Neural progenitor cell (in vitro differentiated cells): ENCODE data around the gene SLC16A12. TPM values are rescaled to one million over a fixed set of nuclear protein-coding genes. Genes with fewer than 3 reads are reported as not detected.

Source experiments
- DNase-seq: peaks from one replicate; pipeline ENCODE4 v3.0.0-alpha.2; 2016; ENCODE audit warnings: low spot score
- H2AFZ ChIP-seq: fragments of 200-600 bp; sonication (generic); replicated peaks from 2 replicates; pipeline ENCODE4 v1.6.1; 2016; ENCODE audit warnings: antibody characterized with exemption
- H3F3A ChIP-seq: fragments of 200-600 bp; sonication (generic); 2 replicates; pipeline ENCODE4 v1.6.1; 2016; ENCODE audit warnings: antibody characterized with exemption, low read depth
- H3K27ac ChIP-seq: fragments of 200-600 bp; sonication (generic); 2 replicates; pipeline ENCODE4 v1.5.1; 2016; ENCODE audit warnings: mild to moderate bottlenecking
- H3K27me3 ChIP-seq: fragments of 200-600 bp; sonication (generic); 2 replicates; pipeline ENCODE4 v1.6.1; 2016; ENCODE audit warnings: mild to moderate bottlenecking, moderate library complexity
- H3K36me3 ChIP-seq: fragments of 200-600 bp; sonication (generic); 2 replicates; pipeline ENCODE4 v1.5.1; 2016
- H3K4me1 ChIP-seq: fragments of 200-600 bp; sonication (generic); 2 replicates; pipeline ENCODE4 v1.6.1; 2016; ENCODE audit warnings: mixed run types
- H3K4me2 ChIP-seq: fragments of 200-600 bp; sonication (generic); 2 replicates; pipeline ENCODE4 v1.6.1; 2016
- H3K4me3 ChIP-seq: fragments of 200-600 bp; sonication (generic); 2 replicates; pipeline ENCODE4 v1.5.1; 2016
- H3K79me2 ChIP-seq: fragments of 200-600 bp; sonication (generic); 2 replicates; pipeline ENCODE4 v1.6.1; 2016; ENCODE audit warnings: low read depth
- H3K9ac ChIP-seq: fragments of 200-600 bp; sonication (generic); 2 replicates; pipeline ENCODE4 v1.6.1; 2016
- H3K9me3 ChIP-seq: fragments of 200-600 bp; sonication (generic); 2 replicates; pipeline ENCODE4 v1.5.1; 2016; ENCODE audit warnings: low read depth
- H4K20me1 ChIP-seq: fragments of 200-600 bp; sonication (generic); 2 replicates; pipeline ENCODE4 v1.6.1; 2016; ENCODE audit warnings: low read depth
- H3K27ac Mint-ChIP-seq: 3 replicates; pipeline ENCODE4 v1.8.0; 2021; ENCODE audit warnings: mixed read lengths
- H3K27me3 Mint-ChIP-seq: 2 replicates; pipeline ENCODE4 v1.8.0; 2022; ENCODE audit warnings: low read depth, mild to moderate bottlenecking, inconsistent platforms, moderate library complexity, mixed read lengths; ENCODE audit not compliant: insufficient read depth
- H3K36me3 Mint-ChIP-seq: 3 replicates; pipeline ENCODE4 v1.8.0; 2021; ENCODE audit warnings: mixed read lengths
- H3K4me1 Mint-ChIP-seq: 3 replicates; pipeline ENCODE4 v1.8.0; 2021; ENCODE audit warnings: mixed read lengths
- H3K4me3 Mint-ChIP-seq: 3 replicates; pipeline ENCODE4 v1.8.0; 2021; ENCODE audit warnings: mild to moderate bottlenecking, moderate library complexity, mixed read lengths
- H3K9me3 Mint-ChIP-seq: 3 replicates; pipeline ENCODE4 v1.8.0; 2020; ENCODE audit warnings: mixed read lengths
- EZH2 ChIP-seq: fragments of 200-600 bp; sonication (generic); IDR thresholded peaks from 2 replicates; pipeline ENCODE4 v1.6.1; 2017; ENCODE audit warnings: antibody characterized with exemption, mild to moderate bottlenecking, moderate library complexity
- EZH2phosphoT487 ChIP-seq: fragments of 200-600 bp; sonication (generic); IDR thresholded peaks from 2 replicates; pipeline ENCODE4 v1.6.1; 2017; ENCODE audit warnings: antibody characterized with exemption
- total RNA-seq: library from RNA; depleted of rRNA; stranded (reverse); fragments of >200 nt; gene quantifications from 2 replicates; pipeline ENCODE4 v1.2.3, GENCODE V29; 2015; ENCODE audit warnings: low replicate concordance
- TF ChIP-seq, protein P1 (sequence below): fragments of 200-600 bp; sonication (generic); IDR thresholded peaks from 2 replicates; pipeline ENCODE4 v1.5.1; 2017; ENCODE audit warnings: antibody characterized with exemption, mild to moderate bottlenecking

Gene SLC16A12
- total RNA-seq, 1 donor from 2014 or later = not detected

DNA sequence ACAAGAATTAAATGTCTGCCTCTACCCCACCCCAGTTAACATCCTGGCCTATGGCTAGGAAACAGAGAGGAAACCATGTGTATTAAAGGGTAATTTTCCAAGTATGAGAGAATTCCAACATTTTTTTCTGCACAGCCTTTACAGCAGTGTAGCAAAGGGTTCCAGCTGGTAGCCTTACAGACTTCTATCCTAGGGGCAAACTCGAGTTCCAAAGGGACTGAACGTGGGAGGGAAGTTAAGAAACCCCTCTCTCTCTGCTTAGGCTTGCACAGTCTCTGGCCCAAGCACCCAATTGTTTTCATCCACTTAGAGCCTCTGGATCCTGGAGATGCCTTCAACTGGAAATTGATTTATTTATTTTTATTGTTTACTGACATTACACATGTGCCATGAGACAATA, 60.3 kb downstream of the SLC16A12 start:
- Mint-ChIP-seq H3K4me3 (no peak overlapping the region), H3K36me3 (no peaks in the 10 kb centered on the region), H3K27me3 (no peaks in the 10 kb centered on the region), H3K27ac (no peak overlapping the region), H3K4me1 (peaks cover 13% of the 10 kb centered on the region), H3K9me3 (no peaks in the 10 kb centered on the region)
- no peaks in the 10 kb centered on the region for H3K9me3 ChIP-seq
- no peaks in the 10 kb centered on the region for H3K27me3 ChIP-seq
- H3K4me1 ChIP-seq = no peaks in the 10 kb centered on the region
- no peak overlapping the region for H3K9ac ChIP-seq
- no peaks in the 10 kb centered on the region for H3K79me2 ChIP-seq
- H3K27ac ChIP-seq = no peak overlapping the region
- no peak overlapping the region for H3K4me3 ChIP-seq
- TF ChIP-seq EZH2phosphoT487 (no peak), EZH2 (no peak)
- TF ChIP-seq, protein P1, sequence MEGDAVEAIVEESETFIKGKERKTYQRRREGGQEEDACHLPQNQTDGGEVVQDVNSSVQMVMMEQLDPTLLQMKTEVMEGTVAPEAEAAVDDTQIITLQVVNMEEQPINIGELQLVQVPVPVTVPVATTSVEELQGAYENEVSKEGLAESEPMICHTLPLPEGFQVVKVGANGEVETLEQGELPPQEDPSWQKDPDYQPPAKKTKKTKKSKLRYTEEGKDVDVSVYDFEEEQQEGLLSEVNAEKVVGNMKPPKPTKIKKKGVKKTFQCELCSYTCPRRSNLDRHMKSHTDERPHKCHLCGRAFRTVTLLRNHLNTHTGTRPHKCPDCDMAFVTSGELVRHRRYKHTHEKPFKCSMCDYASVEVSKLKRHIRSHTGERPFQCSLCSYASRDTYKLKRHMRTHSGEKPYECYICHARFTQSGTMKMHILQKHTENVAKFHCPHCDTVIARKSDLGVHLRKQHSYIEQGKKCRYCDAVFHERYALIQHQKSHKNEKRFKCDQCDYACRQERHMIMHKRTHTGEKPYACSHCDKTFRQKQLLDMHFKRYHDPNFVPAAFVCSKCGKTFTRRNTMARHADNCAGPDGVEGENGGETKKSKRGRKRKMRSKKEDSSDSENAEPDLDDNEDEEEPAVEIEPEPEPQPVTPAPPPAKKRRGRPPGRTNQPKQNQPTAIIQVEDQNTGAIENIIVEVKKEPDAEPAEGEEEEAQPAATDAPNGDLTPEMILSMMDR = no peak
- H3F3A ChIP-seq = no peaks in the 10 kb centered on the region
- peak; percentile 9 for DNase-seq
- no peak overlapping the region for H3K4me2 ChIP-seq
- H2AFZ ChIP-seq = no peak overlapping the region
- no peaks in the 10 kb centered on the region for H3K36me3 ChIP-seq
- no peaks in the 10 kb centered on the region for H4K20me1 ChIP-seq

DNA sequence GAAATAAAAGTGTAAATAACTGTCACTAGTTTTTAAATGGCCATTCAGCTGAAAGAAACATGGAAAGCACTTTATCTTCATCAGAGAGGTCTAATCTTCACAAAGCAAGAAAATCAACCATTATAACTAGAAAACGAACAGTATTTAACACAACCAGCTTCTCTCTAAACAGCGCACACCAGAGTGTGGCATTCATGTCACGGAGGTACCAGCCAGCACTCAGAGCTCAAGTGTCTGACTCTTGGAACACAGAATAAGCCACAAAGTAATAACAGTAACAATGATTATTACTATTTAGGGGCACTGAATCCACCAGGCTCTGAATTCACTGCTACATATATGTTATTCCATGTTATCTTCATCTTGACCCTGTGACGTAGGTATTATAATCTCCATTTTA, 60.9 kb downstream of the SLC16A12 start:
- Histone ChIP-seq H2AFZ (no peak overlapping the region), H3K9ac (no peak overlapping the region), H3K79me2 (no peaks in the 10 kb centered on the region), H4K20me1 (no peaks in the 10 kb centered on the region), H3K36me3 (no peaks in the 10 kb centered on the region), H3K4me2 (no peak overlapping the region), H3K4me1 (no peaks in the 10 kb centered on the region), H3F3A (no peaks in the 10 kb centered on the region), H3K4me3 (no peak overlapping the region), H3K9me3 (no peaks in the 10 kb centered on the region), H3K27ac (no peak overlapping the region), H3K27me3 (no peaks in the 10 kb centered on the region)
- Mint-ChIP-seq H3K27me3 (no peaks in the 10 kb centered on the region), H3K4me1 (peaks cover 13% of the 10 kb centered on the region), H3K4me3 (no peak overlapping the region), H3K27ac (no peak overlapping the region), H3K9me3 (no peaks in the 10 kb centered on the region), H3K36me3 (no peaks in the 10 kb centered on the region)
- TF ChIP-seq EZH2 (no peak), EZH2phosphoT487 (no peak)
- TF ChIP-seq, protein P1 = no peak
- DNase-seq = no peak

DNA sequence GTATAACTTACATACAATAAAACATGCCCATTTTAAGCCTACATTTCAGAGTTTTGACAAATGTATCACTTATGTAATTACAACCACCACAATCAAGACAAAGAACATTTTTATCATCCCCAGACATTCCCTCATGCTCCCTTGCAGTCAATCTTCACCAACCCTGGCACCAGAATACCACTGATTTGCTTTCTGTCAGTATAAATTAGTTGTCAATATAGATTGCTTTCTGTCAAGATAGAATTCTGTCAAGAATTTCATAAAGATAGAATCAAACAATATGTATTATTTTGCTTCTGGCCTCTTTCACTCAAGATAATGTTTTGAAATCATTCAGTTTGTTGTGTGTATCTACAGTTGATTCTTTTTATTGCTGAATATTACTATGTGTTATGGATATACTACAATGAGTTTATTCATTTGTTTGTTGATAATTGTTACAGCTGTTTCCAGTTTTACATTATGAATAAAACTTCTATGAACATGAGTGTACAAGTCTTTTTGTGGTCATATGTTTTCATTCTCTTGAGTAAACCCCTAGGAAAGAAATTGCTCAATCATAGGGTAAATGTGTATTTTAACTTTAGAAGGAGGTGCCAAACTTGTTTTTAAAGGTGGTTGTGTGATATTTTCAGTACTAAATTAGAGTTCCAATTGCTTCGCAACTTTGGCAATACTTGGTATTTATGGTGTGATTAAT, 64.1 kb downstream of the SLC16A12 start:
- Histone ChIP-seq H3K4me2 (no peak overlapping the region), H3K79me2 (no peaks in the 10 kb centered on the region), H3K36me3 (no peaks in the 10 kb centered on the region), H3K27me3 (no peaks in the 10 kb centered on the region), H3K4me3 (no peak overlapping the region), H3K27ac (no peak overlapping the region), H3F3A (no peaks in the 10 kb centered on the region), H2AFZ (no peak overlapping the region), H3K9ac (no peak overlapping the region), H3K4me1 (no peaks in the 10 kb centered on the region), H4K20me1 (no peaks in the 10 kb centered on the region), H3K9me3 (no peaks in the 10 kb centered on the region)
- Mint-ChIP-seq H3K36me3 (no peaks in the 10 kb centered on the region), H3K9me3 (no peaks in the 10 kb centered on the region), H3K27ac (no peak overlapping the region), H3K4me1 (peaks cover 6% of the 10 kb centered on the region), H3K4me3 (no peak overlapping the region), H3K27me3 (no peaks in the 10 kb centered on the region)
- no peak for DNase-seq
- TF ChIP-seq EZH2phosphoT487 (no peak), EZH2 (no peak)
- TF ChIP-seq, protein P1 = no peak
